Activated CD4-positive, alpha-beta T cell treated with anti-CD3 and anti-CD28 coated beads, Interleukin-2, amount 50 U/mL, for 1 hour (primary cell): ENCODE measurements around the gene BCL7C.
"Not testable (repeated sequence)": the region's sequence is repeated elsewhere in the genome, so short reads cannot be mapped to it uniquely, and the experiment has no call there.

ENCODE experiments used
- DNase-seq: peaks from one replicate; pipeline ENCODE4 v3.0.0-alpha.2; 2020

The BCL7C gene

DNA sequence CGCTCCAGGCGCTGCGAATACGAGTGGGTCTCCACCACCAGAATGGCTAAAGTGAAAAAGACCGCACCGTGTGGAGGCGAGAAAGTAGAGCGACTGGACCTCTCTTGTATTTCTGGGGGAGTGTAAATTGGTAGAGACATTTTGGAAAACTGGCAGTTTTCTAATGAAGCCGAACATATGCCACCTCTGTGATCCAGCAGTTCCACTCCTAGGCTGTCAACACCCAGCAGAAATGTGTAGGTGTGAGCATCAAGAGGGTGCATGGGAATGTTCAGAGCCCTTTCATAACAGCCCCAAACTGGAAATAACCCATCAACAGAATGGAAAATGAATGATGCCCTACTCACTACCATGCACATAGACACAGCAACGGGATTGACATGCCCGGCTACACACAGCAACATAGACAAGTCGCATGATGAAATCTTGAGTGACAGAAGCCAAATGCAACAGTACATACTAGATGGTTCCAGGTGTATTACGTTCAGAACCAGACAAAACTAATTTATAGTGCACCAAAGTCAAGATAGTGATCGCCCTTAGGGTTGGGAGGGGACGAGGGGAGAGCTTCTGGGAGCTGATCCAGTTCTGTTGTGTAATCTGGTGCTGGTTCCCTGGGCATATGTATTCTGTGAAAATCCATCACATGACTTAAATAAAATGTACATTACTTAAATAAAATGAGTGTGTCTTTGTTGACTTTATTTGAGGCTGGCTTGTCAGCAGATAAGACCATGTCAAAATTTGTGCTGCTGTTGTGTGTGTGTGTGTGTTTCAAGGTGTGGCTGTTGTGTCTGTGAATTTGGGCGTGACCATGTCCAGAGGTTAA, 877 bp upstream of the BCL7C start:
- no peak for DNase-seq

GRCh38 chr16:30893417-30893743, 497 bp downstream of the BCL7C start:
- no peak for DNase-seq

GRCh38 chr16:30892670-30893416, 1.0 kb downstream of the BCL7C start:
- no peak for DNase-seq

- not testable (repeated sequence) for DNase-seq
These were observed 2.6 kb downstream of the BCL7C start for GRCh38 chr16:30891043-30891823.

DNA sequence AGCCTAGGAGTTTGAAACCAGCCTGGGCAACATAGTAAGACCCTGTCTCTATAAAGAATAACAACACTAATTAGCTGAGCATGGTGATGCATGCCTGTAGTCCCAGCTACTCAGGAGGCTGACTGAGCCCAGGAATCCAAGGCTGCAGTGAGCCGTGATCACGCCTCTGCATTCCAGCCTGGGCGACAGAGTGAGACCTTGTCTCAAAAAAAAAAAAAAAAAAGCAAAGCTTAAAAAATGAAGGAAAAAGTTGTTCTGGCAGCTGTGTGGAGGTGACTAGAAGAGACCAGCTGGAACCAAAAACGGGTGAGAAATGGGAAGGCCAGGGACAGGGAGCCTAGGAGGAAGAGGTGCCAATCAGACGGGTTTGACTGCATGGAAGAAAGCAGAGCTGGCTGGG, 4.2 kb downstream of the BCL7C start:
- no peak for DNase-seq

- DNase-seq, result no peak
These were observed 4.9 kb downstream of the BCL7C start for GRCh38 chr16:30888856-30889499.

DNA sequence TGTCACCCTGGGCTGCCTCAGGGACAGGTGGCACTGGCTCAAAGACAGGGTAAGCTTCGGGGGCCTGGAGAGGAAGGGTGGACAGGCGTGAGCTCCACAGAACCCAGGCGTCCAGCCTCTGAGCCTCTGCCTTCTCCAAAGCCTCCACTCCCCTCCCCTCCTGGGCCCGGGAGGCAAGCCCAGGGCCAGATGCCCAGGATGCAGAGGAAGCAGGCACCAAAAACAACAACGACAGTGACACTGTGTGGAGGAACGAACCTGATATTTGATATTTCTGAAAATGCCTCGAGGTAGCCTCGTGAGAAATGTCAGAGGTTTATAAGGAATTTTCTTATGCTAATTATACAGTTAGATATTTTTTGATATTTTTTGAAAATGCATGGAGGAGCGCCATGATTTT, 6.0 kb downstream of the BCL7C start:
- no peak for DNase-seq

DNA sequence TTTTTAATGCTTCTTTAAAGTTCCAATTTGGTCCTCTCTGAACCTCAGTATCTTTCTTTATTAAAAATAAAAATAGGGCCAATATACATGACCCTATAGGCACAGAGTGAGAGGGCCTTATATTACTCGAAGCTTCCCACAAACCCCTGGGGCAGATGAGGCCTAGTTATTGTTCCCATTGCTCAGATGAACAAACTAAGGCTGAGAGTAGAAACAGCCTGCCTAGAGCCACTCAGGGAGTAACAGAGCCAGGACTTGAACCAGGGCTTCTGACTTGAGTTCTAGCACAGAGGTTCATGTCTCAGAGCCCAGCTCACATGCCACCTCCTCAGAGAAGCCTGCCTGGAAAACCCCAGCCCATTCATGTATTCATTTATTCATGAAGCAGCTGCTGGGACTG, 7.7 kb downstream of the BCL7C start:
- DNase-seq, result no peak

- DNase-seq, result no peak
These were observed 8.7 kb downstream of the BCL7C start for GRCh38 chr16:30885196-30885595.

GRCh38 chr16:30884760-30885159, 9.1 kb downstream of the BCL7C start:
- DNase-seq, result no peak

DNA sequence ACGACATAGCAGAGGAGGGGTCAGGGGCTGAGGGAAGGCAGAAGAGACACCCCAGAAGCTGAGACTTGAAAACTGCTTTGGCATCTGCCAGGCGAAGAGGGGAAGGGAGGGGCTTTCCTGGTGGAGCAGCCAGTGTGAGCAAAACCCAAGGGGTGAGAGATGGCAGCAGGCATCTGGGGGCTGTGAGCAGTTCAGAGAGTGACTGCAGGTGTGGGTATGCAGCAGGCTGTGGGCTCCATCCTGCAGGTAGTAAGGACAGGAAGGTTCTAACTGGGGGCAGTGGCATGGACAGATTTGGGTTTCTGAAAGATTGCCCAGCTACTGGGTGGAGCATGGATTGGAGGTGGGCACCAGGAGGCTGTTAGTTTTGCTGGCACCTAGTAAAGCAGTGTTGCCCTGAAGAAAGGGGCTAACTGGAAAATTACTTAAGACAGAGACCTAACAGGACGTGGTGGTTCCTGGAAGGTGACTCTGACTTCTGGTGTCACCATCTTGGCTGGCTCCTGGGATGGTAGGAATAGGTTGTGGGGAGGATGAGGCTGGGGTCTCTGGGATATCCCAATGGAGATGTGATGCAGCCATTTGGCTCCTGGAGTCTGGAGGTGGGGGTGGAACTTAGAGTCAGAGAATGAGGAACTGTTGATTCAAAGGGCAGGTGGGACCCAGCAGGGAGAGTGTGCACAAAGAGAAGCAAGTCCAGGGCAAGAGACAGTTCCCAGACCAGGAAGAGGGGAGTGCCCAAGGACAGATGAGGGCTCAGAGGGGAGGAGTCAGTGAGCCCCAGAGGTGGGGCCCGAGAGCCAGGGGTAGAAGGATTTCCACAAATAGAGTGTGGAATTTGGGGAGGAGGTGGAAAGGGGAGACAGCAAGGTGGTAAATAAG, 11.2 kb downstream of the BCL7C start:
- no peak for DNase-seq

DNA sequence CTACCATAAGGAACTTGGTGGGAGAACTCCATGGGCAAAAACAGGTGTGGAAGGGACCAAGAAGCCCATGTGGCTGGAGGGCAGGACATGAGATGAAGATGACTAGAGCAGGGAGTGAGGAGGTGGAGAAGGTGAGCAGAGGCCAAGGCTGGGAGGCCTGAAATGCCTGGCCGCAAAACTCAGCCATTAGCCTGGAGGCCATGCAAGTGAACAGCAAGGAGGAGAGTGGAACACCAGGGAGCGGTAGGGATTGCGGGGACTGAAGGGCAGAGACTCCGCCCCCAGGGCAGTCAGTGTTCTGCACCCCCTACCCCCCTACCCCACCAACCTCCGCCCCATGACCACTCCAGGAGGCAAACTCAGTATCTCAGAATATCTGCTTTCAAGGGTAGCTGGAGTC, 17.0 kb downstream of the BCL7C start:
- DNase-seq, result no peak

DNA sequence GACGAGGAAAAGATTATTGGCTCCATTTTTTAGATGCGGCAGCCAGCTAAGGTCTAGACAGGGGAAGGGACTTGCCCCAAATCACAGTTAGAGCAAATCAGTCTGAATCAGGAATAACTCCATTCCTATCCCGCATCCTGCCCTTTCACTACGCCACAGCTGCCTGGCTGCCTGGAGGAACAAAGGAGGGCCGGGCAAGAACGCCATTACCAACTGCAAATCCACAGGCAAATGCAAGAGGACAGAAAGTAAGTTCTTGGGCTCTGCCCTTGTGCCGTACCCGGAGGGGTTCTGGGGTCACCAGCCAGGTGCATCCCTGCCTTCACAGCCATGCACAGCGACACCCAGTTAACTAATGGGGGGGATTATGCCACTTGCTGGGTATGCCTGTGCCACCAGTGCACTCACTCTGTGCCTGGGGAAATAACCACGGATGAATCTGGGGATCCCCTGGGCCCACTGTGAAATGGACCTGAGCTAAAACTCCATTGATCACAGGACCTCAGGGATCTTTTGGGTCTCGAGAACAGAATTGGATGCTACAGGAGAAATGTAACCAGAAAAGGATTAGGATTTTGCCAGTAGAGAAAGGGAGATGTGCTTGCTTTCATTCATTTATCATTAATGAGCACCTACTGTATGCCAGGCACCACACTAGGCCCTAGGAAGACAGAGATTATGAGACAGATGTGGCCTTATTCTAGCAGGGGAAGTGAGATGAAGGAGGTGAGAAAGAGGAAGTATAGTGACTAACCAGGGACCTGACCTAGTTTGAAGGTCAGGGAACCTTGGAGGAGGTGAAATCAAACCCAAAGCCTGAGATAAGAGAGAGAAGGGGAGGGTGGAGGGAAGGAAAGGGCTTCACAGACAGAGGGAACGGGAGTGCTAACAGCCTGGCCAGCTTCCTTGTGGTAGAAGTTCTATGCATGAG, 17.7 kb downstream of the BCL7C start:
- no peak for DNase-seq

DNA sequence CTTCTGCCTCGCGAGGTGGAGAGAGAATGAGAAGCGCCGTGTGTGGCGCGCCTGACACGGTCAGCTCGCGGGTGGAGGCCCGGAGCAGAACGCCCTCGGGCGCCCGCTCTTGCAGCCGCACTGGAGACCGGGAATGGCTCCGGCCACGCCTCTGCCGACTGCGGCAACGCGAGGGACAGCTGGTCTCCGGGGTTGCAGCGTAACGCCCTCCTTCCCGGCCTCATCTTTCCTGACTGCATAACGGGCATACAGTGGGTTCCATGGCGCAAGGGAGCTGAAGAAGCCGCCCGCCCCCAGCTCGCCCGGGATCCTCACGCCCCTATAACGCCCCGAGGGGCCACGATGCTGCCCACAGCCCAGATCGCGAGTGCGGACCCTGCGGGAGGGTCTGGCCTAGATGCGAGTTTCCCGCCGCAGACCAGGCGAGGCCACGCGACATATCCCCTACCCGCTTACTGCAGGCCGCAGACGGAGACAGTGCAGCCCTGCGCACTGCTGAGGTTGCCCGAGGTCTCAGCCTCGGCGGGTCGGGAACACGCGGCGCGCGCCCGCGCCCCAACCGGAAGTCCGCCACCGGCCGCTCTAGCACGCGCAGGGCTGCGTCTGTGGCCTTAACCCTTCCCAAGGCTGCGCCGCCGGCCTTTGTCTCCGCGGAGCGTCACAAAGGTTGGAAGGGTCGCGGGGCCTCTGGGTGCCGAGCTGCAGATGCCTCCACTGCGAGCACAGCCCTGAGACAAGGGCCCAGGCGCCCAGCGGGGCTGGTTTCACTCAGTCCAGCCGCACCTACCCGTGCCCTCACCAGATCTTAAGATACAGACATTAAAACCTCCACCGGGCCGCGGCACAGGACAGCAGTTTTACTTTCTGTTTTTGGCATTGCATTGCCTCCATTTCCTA, 18.8 kb downstream of the BCL7C start:
- peak; percentile 87 for DNase-seq

DNA sequence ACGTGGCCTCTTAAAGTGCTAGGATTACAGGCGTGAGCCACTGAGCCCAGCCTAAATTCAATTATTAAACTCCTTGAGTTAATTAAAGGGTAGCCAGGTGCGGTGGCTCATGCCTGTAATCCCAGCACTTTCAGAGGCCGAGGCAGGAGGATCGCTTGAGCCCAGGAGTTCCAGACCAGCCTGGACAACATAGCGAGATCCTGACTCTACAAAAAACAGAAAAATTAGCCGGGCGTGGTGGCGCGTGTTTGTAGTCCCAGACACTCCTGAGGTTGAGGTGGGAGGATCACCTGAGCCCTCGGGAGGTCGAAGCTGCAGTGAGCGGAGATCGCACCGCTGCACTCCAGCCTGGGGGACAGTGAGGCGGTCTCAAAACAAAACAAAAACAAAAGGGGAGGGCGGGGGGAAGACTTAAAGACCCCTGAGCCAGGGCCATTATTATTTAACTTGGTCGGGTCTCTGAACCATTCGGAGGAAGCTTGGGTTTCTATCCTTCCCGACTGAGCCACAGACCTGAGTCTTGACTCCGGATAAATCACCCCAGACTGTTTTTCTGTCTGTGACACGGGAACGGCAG, 19.5 kb downstream of the BCL7C start:
- DNase-seq, result no peak

GRCh38 chr16:30870904-30871303, 23.0 kb downstream of the BCL7C start:
- DNase-seq, result no peak

GRCh38 chr16:30867747-30868146, 26.1 kb downstream of the BCL7C start:
- DNase-seq, result no peak

DNA sequence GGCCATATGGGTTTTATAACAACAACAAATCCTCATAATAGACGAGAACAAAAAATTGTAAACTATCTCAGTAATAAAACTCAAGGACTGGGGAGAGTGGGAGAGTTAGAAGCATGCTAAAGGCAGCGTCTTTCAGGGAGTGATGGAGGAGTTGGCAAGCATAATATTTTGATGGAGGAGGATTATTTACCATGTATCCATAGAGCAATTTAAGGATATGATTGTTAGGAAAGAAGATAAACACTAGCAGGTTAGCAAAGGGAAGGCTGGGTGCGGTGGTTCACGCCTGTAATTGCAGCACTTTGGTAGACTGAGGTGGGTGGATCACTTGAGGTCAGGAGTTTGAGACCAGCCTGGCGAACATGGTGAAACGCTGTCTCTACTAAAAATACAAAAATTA, 27.8 kb downstream of the BCL7C start:
- DNase-seq, result no peak

DNA sequence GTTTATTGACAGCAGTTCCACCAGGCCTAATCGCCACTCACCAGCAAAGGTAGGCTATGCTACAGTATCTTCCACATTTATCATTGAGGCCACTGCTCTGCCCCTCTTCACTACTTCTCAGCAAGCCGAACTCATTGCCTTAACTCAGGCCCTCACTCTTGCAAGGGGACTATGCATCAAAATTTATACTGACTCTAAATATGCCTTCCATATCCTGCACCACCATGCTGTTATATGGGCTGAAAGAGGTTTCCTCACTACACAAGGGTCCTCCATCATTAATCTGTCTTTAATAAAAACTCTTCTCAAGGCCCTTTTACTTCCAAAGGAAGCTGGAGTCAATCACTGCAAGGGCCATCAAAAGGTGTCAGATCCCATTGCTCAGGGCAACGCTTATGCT, 30.7 kb downstream of the BCL7C start:
- not testable (repeated sequence) for DNase-seq

- not testable (repeated sequence) for DNase-seq
These were observed 33.1 kb downstream of the BCL7C start for GRCh38 chr16:30860729-30861128.
